Right lung (tissue), 10 donors: Measurements from ENCODE around the gene SIM2. TPM values are rescaled to one million over a fixed set of nuclear protein-coding genes. Genes with fewer than 3 reads are reported as not detected.
"Not testable (repeated sequence)": the region's sequence is repeated elsewhere in the genome, so short reads cannot be mapped to it uniquely, and the experiment has no call there.

ENCODE experiments used
- DNase-seq, 2 donors: peaks; one replicate each; pipeline ENCODE4 v3.0.0-alpha.2; 2013
- long read RNA-seq, 8 donors: transcript quantifications; one replicate each; lab custom pipeline, GENCODE V29; 2026
- polyA plus RNA-seq, 5 donors: library from polyadenylated mRNA; unstranded; fragments of 120-200 nt; gene quantifications; one replicate each; pipeline versions ENCODE4 v1.2.1 to v1.2.3, GENCODE V29; 2013; ENCODE audit warnings: inconsistent platforms in 1 of 5, low replicate concordance in 1 of 5; ENCODE audit not compliant: insufficient read length in 5 of 5, insufficient read depth in 1 of 5

The SIM2 gene
- 1 to 10 TPM in 4 of 5 donors, under 1 TPM in 1; 0.99 to 1.9 (median 1.3) TPM for polyA plus RNA-seq
- long read RNA-seq, donor 1, partial matches to known transcripts: 0 of 1 reads
- long read RNA-seq, donor 1, other reads (novel, unspliced or antisense): 0 of 1 reads
- long read RNA-seq, donor 2: 0 reads
- long read RNA-seq, donor 3: 0 reads
- long read RNA-seq, donor 4: 0 reads
- long read RNA-seq, donor 5: 0 reads
- long read RNA-seq, donor 6: 0 reads
- long read RNA-seq, donor 7: 0 reads
- long read RNA-seq, donor 8: 0 reads

GRCh38 chr21:36698981-36699545 is at the start of gene SIM2:
Gene SIM2, plus strand, starts transcription at chr21:36699115. Its CDS starts 632 bp downstream, at chr21:36699747.
- no peak for DNase-seq

DNA sequence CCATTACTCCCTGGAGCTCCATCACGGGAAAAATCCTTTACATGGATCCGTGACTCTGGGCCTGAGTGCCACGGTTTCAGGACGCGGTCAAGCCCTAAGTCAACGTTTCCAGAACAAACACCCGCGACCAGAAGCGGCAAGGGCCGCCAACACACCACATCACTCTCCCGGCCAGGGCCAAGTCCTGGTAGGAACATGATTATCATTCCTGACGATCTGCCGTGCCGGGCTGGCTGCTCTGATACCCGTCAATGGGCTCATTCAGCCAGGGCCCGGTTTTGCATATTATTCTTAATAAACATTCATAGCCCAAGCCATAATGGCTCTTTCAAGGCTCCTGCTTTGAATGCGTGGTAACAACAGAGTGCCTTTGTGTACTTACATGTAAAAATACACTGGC is 44.6 kb upstream of the SIM2 start:
- no peak for DNase-seq

- no peak for DNase-seq
Observed at GRCh38 chr21:36654796-36655325, 44.1 kb upstream of the SIM2 start.

GRCh38 chr21:36656138-36656537 is 42.8 kb upstream of the SIM2 start:
- DNase-seq: peak in 1 of 2 donors; percentile 20

DNA sequence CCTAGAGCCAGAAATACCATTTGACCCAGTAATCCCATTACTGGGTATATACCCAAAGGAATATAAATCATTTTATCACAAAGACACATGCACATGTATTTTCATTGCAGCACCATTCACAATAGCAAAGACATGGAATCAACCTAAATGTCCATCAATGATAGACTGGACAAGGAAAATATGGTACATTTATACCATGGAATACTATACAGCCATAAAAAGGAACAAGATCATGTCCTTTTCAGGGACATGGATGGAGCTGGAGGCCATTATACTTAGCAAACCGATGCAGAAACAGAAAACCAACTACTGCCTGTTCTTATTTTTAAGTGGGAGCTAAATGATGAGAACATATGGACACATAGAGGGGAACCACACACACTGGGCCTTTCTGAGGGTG is 41.6 kb upstream of the SIM2 start:
- DNase-seq: not testable (repeated sequence)

DNA sequence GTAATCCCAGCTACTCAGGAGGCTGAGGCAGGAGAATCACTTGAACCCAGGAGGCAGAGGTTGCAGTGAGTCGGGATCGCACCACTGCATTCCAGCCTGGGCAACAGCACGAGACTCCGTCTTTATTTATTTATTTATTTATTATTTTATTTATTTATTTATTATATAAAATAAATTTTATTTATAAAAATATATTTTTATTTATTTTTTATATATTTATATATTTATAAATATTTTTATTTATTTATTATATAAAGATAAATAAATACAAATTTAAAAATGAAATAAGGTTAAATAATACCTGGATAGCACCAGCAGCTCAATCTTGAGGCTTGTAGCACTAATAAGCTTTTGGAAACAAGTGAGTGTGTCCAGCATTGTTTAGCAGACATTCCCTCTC is 40.9 kb upstream of the SIM2 start:
- DNase-seq: no peak

- DNase-seq: no peak
Observed at GRCh38 chr21:36658926-36659325, 40.0 kb upstream of the SIM2 start.

DNA sequence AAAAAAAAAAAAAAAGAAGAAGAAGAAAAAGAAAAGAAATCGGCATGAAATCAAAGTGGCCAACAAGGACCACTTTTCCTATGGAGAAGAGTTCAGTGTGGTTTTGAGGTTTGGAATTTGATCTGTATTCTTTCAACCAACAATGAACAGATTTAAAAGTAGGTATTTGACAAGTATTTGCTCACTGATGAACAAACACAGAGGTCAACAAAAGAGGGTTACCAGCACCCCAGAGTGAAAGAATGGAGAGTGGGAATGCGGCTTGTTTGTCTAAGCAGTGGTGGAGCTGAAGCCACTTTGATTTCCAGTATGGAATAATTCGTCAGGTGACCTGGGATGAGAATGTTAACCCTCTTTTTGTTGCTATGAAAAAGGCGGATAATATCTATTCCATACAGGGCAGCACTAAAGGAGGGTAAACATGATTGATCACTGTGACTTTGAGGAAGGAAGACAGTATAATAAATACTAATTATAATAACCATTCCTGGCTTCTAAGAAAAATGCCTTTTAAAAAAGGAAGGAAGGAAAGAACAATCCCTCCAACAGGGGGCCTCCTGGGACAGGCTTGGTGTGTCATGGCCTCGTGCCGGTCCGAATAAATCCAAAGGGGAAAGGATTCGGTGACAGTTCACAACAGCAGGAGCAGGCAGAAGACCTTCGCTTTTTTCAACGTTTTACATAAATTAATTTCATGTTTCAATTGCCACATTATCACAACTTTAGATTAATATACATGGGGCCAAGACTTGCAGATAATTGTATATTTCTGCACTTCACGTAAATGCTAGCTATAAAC is 37.2 kb upstream of the SIM2 start:
- DNase-seq: no peak

- no peak for DNase-seq
Observed at GRCh38 chr21:36663033-36663855, 35.7 kb upstream of the SIM2 start.

- no peak for DNase-seq
Observed at GRCh38 chr21:36664662-36664990, 34.3 kb upstream of the SIM2 start.

- DNase-seq: no peak
Observed at GRCh38 chr21:36665806-36666205, 33.1 kb upstream of the SIM2 start.

DNA sequence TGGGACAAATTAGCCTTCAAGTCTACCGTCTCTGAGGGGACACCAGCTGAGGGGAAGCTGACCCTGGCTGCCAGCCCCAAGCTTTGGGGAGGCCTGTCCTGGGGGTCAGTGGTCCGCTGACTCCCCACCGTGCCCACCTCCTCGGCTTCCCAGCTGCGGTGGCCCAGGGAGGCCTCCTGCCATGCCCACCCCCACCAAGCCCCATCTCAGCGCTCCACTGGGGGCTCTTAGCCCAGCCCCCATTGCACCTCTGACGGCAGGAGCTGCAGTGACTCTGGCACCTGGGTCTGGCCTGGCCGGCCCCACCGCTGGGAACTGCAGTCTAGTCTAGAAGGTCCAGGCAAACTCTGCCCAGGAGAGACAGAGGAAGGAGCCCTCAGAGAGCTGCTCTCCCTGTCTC is 30.2 kb upstream of the SIM2 start:
- DNase-seq: no peak

- no peak for DNase-seq
Observed at GRCh38 chr21:36671836-36672235, 27.1 kb upstream of the SIM2 start.

DNA sequence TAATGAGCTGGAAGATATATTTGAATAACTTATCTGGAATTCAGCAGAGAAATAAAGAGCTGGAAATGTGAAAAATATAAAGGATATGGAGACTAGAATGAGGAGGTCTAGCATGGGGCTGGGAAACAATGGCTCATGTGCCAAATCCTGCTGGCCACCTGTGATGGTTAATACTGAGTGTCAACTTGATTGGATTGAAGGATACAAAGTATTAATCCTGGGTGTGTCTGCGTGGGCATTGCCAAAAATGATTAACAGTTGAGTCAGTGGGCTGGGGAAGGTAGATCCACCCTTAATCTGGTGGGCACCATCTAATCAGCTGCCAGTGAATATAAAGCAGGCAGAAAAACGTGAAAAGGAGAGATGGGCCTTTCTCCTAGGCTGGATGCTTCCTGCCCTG is 26.6 kb upstream of the SIM2 start:
- DNase-seq: not testable (repeated sequence)

- no peak for DNase-seq
Observed at GRCh38 chr21:36672737-36673136, 26.2 kb upstream of the SIM2 start.

GRCh38 chr21:36676039-36676950 is 22.6 kb upstream of the SIM2 start:
- no peak for DNase-seq

DNA sequence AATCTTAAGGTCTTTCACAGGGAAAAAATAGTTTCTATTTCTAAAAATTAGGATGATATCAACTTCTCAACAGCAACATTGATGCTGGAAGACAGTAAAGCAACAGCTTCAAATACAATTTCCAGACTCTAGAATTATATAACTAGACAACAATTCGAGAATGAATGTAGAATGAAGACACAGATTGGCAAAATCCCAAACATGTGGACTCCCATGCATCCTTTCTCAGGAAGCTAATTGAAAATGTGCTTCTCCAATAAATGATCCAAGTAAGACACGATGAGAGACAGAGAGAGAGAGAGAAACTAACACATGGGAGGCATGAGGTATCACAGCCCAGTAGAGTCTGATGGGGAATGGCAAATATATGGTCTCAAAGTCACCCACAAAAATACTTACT is 21.5 kb upstream of the SIM2 start:
- no peak for DNase-seq

DNA sequence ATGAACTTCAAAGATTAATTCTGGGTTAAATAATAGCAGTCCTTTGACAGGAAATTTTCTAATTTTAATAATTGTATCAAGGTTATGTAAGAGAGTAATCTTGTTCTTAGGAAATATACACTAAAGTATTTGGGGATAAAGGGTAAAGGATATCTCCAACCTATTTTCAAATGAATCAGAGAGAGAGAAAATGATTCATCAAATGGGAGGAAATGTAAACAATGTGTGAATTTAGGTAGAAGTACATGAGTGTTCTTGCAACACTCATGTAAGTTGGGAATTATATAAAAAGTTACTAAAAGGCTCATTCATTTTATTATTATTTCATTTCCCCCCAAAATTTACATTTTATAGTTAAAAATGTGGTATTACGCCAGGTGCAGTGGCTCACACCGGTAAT is 20.4 kb upstream of the SIM2 start:
- DNase-seq: no peak

DNA sequence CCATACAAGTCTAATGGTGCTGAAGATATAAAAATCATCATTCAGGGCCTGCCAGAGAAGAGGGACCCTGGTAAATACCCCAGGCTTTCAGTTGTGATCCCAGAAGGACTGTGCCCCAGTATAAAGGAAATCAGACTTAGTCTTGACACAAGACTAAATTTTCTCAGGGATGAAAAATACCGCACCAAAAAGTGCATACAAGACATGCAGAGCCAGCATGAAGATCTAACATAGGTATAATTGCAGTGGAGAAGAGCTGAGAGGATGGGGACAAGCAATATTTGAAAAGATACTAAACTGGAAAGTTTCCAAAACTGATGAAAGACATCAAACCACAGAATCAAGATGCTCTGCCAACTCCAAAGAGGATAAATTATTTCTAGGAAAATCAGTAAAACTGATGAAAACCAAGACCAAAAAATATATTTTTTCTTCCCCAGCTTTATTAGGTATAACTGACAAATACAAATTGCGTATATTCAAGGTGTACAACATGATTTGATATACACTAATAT is 17.7 kb upstream of the SIM2 start:
- no peak for DNase-seq

- DNase-seq: no peak
Observed at GRCh38 chr21:36684957-36685714, 13.8 kb upstream of the SIM2 start.
